WTC11 (cell line): ENCODE data around the gene PRKCB. TPM values are rescaled to one million over a fixed set of nuclear protein-coding genes. Genes with fewer than 3 reads are reported as not detected.

ENCODE experiments used
- ATAC-seq: fragments of 200-7000 bp; cut with Tn5 transposase; 2 replicates; pipeline ENCODE4 v1.10.0; 2021; ENCODE audit warnings: mild to moderate bottlenecking, moderate library complexity
- CTCF ChIA-PET: fragments of 300-600 bp; sonication (Branson Sonifier 250); formaldehyde crosslinking; loops from one replicate; lab custom pipeline; 2021; ENCODE audit warnings: antibody characterized with exemption; lab: Charles Lee
- POLR2A ChIA-PET: fragments of 350-600 bp; sonication (Branson Sonifier 250); formaldehyde crosslinking; loops from one replicate; lab custom pipeline; 2021; ENCODE audit warnings: antibody characterized with exemption; lab: Charles Lee
- DNase-seq: peaks from one replicate; pipeline ENCODE4 v3.0.0; 2021; ENCODE audit warnings: low spot score
- H3K27ac Mint-ChIP-seq: 2 replicates; pipeline ENCODE4 v1.8.0; 2021; ENCODE audit warnings: mixed read lengths
- H3K27me3 Mint-ChIP-seq: 2 replicates; pipeline ENCODE4 v1.8.0; 2021; ENCODE audit warnings: low read depth, mild to moderate bottlenecking, moderate library complexity, mixed read lengths
- H3K36me3 Mint-ChIP-seq: 2 replicates; pipeline ENCODE4 v1.8.0; 2021; ENCODE audit warnings: mixed read lengths
- H3K4me1 Mint-ChIP-seq: 2 replicates; pipeline ENCODE4 v1.8.0; 2022; ENCODE audit warnings: mixed read lengths
- H3K4me3 Mint-ChIP-seq: 2 replicates; pipeline ENCODE4 v1.8.0; 2021; ENCODE audit warnings: mild to moderate bottlenecking, moderate library complexity, mixed read lengths
- H3K9me3 Mint-ChIP-seq: 2 replicates; pipeline ENCODE4 v1.8.0; 2021; ENCODE audit warnings: mixed read lengths
- ARID4B ChIP-seq: sonication (generic); formaldehyde crosslinking; IDR thresholded peaks from 2 replicates; pipeline ENCODE4 v1.8.0; 2023; ENCODE audit warnings: missing genetic modification reagents, mild to moderate bottlenecking, borderline replicate concordance
- ATF1 ChIP-seq: sonication (generic); formaldehyde crosslinking; IDR thresholded peaks from 2 replicates; pipeline ENCODE4 v1.8.1; 2023; ENCODE audit warnings: mild to moderate bottlenecking, moderate library complexity, missing genetic modification reagents
- ATF3 ChIP-seq: sonication (generic); formaldehyde crosslinking; conservative IDR thresholded peaks from 2 replicates; pipeline ENCODE4 v1.8.1; 2022; ENCODE audit warnings: mild to moderate bottlenecking, missing genetic modification reagents
- CDX4 ChIP-seq: fragments of 250-450 bp; sonication (Bioruptor Pico); IDR thresholded peaks from 2 replicates; pipeline ENCODE4 v1.9.0; 2021; ENCODE audit warnings: moderate library complexity, mild to moderate bottlenecking, inconsistent platforms, borderline replicate concordance
- E2F4 ChIP-seq: sonication (generic); formaldehyde crosslinking; IDR thresholded peaks from 2 replicates; pipeline ENCODE4 v1.8.1; 2022; ENCODE audit warnings: low read depth, mild to moderate bottlenecking, moderate library complexity, missing genetic modification reagents, borderline replicate concordance
- ESRRA ChIP-seq: sonication (generic); formaldehyde crosslinking; IDR thresholded peaks from 2 replicates; pipeline ENCODE4 v1.8.1; 2022; ENCODE audit warnings: mild to moderate bottlenecking, missing genetic modification reagents, borderline replicate concordance
- FOXK1 ChIP-seq: sonication (generic); formaldehyde crosslinking; IDR thresholded peaks from 2 replicates; pipeline ENCODE4 v1.8.0; 2022; ENCODE audit warnings: mild to moderate bottlenecking, moderate library complexity, missing genetic modification reagents
- FOXP4 ChIP-seq: sonication (generic); formaldehyde crosslinking; IDR thresholded peaks from 2 replicates; pipeline ENCODE4 v1.8.0; 2022; ENCODE audit warnings: mild to moderate bottlenecking, missing genetic modification reagents
- GRHL2 ChIP-seq: fragments of 250-450 bp; sonication (Bioruptor Pico); IDR thresholded peaks from 2 replicates; pipeline ENCODE4 v1.8.0; 2022; ENCODE audit warnings: mild to moderate bottlenecking, moderate library complexity; ENCODE audit not compliant: insufficient replicate concordance, severe bottlenecking
- GTF2I ChIP-seq: fragments of 250-450 bp; sonication (Bioruptor Pico); conservative IDR thresholded peaks from 2 replicates; pipeline ENCODE4 v1.4.0; 2021; ENCODE audit warnings: mild to moderate bottlenecking
- MAX ChIP-seq: sonication (generic); formaldehyde crosslinking; IDR thresholded peaks from 2 replicates; pipeline ENCODE4 v1.8.0; 2022; ENCODE audit warnings: mild to moderate bottlenecking, missing genetic modification reagents
- MLX ChIP-seq: sonication (generic); formaldehyde crosslinking; IDR thresholded peaks from 2 replicates; pipeline ENCODE4 v1.8.1; 2023; ENCODE audit warnings: mild to moderate bottlenecking, missing genetic modification reagents, moderate library complexity
- NR2C2 ChIP-seq: sonication (generic); formaldehyde crosslinking; IDR thresholded peaks from 2 replicates; pipeline ENCODE4 v1.8.0; 2022; ENCODE audit warnings: mild to moderate bottlenecking, missing genetic modification reagents
- PREB ChIP-seq: sonication (generic); formaldehyde crosslinking; IDR thresholded peaks from 2 replicates; pipeline ENCODE4 v1.8.1; 2022; ENCODE audit warnings: mild to moderate bottlenecking, missing genetic modification reagents, moderate library complexity, borderline replicate concordance
- SMAD3 ChIP-seq: sonication (generic); formaldehyde crosslinking; IDR thresholded peaks from 2 replicates; pipeline ENCODE4 v1.8.0; 2022; ENCODE audit warnings: missing genetic modification reagents, mild to moderate bottlenecking, borderline replicate concordance
- TCF7 ChIP-seq: sonication (generic); formaldehyde crosslinking; IDR thresholded peaks from 2 replicates; pipeline ENCODE4 v1.8.0; 2022; ENCODE audit warnings: mild to moderate bottlenecking, low read depth, missing genetic modification reagents, moderate library complexity
- TEAD1 ChIP-seq: sonication (generic); formaldehyde crosslinking; IDR thresholded peaks from 2 replicates; pipeline ENCODE4 v1.8.0; 2022; ENCODE audit warnings: mild to moderate bottlenecking, missing genetic modification reagents
- USF2 ChIP-seq: sonication (generic); formaldehyde crosslinking; IDR thresholded peaks from 2 replicates; pipeline ENCODE4 v1.8.1; 2023; ENCODE audit warnings: mild to moderate bottlenecking, missing genetic modification reagents, moderate library complexity
- ZBTB43 ChIP-seq: sonication (generic); formaldehyde crosslinking; IDR thresholded peaks from 2 replicates; pipeline ENCODE4 v1.8.1; 2023; ENCODE audit warnings: mild to moderate bottlenecking, missing genetic modification reagents
- ZNF138 ChIP-seq: sonication (generic); formaldehyde crosslinking; conservative IDR thresholded peaks from 2 replicates; pipeline ENCODE4 v1.8.1; 2022; ENCODE audit warnings: mild to moderate bottlenecking, moderate library complexity, missing genetic modification reagents
- ZNF232 ChIP-seq: sonication (generic); formaldehyde crosslinking; IDR thresholded peaks from 2 replicates; pipeline ENCODE4 v1.8.0; 2022; ENCODE audit warnings: mild to moderate bottlenecking, missing genetic modification reagents
- ZNF317 ChIP-seq: sonication (generic); formaldehyde crosslinking; IDR thresholded peaks from 2 replicates; pipeline ENCODE4 v1.8.1; 2023; ENCODE audit warnings: low read depth, mild to moderate bottlenecking, moderate library complexity, missing genetic modification reagents, borderline replicate concordance
- ZNF671 ChIP-seq: fragments of 250-450 bp; sonication (Bioruptor Pico); IDR thresholded peaks from 2 replicates; pipeline ENCODE4 v1.8.0; 2021; ENCODE audit warnings: mild to moderate bottlenecking
- total RNA-seq: library from RNA; stranded (reverse); gene quantifications from 3 replicates; pipeline ENCODE4 v1.2.3, GENCODE V29; 2021

PRKCB gene
- total RNA-seq, 1 experiment from 2014 or later = 6.9 TPM

- no peak for TF ChIP-seq ARID4B
- TF ChIP-seq ZBTB43 (CRISPR knock-in tag) = no peak
- TF ChIP-seq ZNF671 (CRISPR knock-in tag) = no peak
- no peak for TF ChIP-seq ZNF317
- no peak for TF ChIP-seq FOXP4 (CRISPR knock-in tag)
- TF ChIP-seq TEAD1 = no peak
- no peak for TF ChIP-seq PREB
- no peak for TF ChIP-seq E2F4 (CRISPR knock-in tag)
- TF ChIP-seq CDX4 (CRISPR knock-in tag) = no peak
- no peak for TF ChIP-seq MLX (CRISPR knock-in tag)
- TF ChIP-seq USF2 (CRISPR knock-in tag) = no peak
- TF ChIP-seq ZNF232 (CRISPR knock-in tag) = no peak
- TF ChIP-seq TCF7 (CRISPR knock-in tag) = no peak
Measured at GRCh38 chr16:24218299-24218698, 382.5 kb downstream of the PRKCB start (continued).

- ChIA-PET POLR2A (no interaction called here), CTCF (no interaction called here)
- no peak for DNase-seq
- Mint-ChIP-seq H3K36me3 (no peaks in the 10 kb centered on the region), H3K27ac (no peak overlapping the region), H3K4me1 (no peaks in the 10 kb centered on the region), H3K9me3 (peaks cover 7% of the 10 kb centered on the region), H3K27me3 (no peaks in the 10 kb centered on the region; the same call in 1 of the 2 replicates), H3K4me3 (no peak overlapping the region)
- ATAC-seq = no peak
- TF ChIP-seq SMAD3 (CRISPR knock-in tag) = no peak
- no peak for TF ChIP-seq ZNF138 (CRISPR knock-in tag)
- TF ChIP-seq MAX = no peak
- no peak for TF ChIP-seq GRHL2
- TF ChIP-seq ZBTB43 (CRISPR knock-in tag) = no peak
- no peak for TF ChIP-seq ATF3 (CRISPR knock-in tag)
- no peak for TF ChIP-seq ATF1 (CRISPR knock-in tag)
- TF ChIP-seq GTF2I (CRISPR knock-in tag) = no peak
- TF ChIP-seq FOXK1 (CRISPR knock-in tag) = no peak
- no peak for TF ChIP-seq NR2C2 (CRISPR knock-in tag)
- TF ChIP-seq ESRRA (CRISPR knock-in tag) = no peak
Measured at GRCh38 chr16:24221219-24221618, 385.4 kb downstream of the PRKCB start.
